MM.1S (cell line): ENCODE results near the gene SPOCD1.

ENCODE experiments used
- CTCF ChIP-seq: fragments of 300-600 bp; sonication (generic); IDR thresholded peaks from 2 replicates; pipeline ENCODE4 v1.5.1; 2016; ENCODE audit warnings: antibody characterized with exemption, low read length, mixed read lengths
- EZH2 ChIP-seq: fragments of 300-600 bp; sonication (generic); optimal IDR thresholded peaks from 2 replicates; pipeline ENCODE3; 2017; ENCODE audit warnings: low read depth, mild to moderate bottlenecking, antibody characterized with exemption, low read length, mixed read lengths
- EZH2phosphoT487 ChIP-seq: fragments of 300-600 bp; sonication (generic); IDR thresholded peaks from 2 replicates; pipeline ENCODE4 v1.6.1; 2018; ENCODE audit warnings: antibody characterized with exemption, low read length

- no peak for TF ChIP-seq CTCF
- TF ChIP-seq EZH2: no peak
- no peak for TF ChIP-seq EZH2phosphoT487
These were observed 69.1 kb downstream of the SPOCD1 start for GRCh38 chr1:31746687-31747086.
